Activated naive CD8-positive, alpha-beta T cell treated with anti-CD3 and anti-CD28 coated beads, Interleukin-2, amount 10 ng/mL, durations not matched to agents 7 days and 5 days (primary cell): ENCODE measurements around the gene IARS1. TPM values are rescaled to one million over a fixed set of nuclear protein-coding genes. Genes with fewer than 3 reads are reported as not detected.
A peak's percentile ranks its signal among the peaks of the same experiment; 100 is the strongest.

Experiments
- ATAC-seq: fragments of 150-1000 bp; cut with Tn5 transposase; one replicate; pipeline ENCODE4 v1.10.0; 2021; ENCODE audit warnings: low read depth, moderate library complexity
- POLR2A ChIA-PET: fragments of 350-600 bp; sonication (Branson Sonifier 250); formaldehyde crosslinking; loops from one replicate; lab custom pipeline; 2021; ENCODE audit warnings: antibody characterized with exemption; lab: Charles Lee
- DNase-seq: peaks from one replicate; pipeline ENCODE4 v3.0.0; 2021
- H3K27ac Mint-ChIP-seq: one replicate; pipeline ENCODE4 v1.8.0; 2022; ENCODE audit warnings: mild to moderate bottlenecking, mixed read lengths
- H3K27me3 Mint-ChIP-seq: one replicate; pipeline ENCODE4 v1.8.0; 2022; ENCODE audit warnings: mild to moderate bottlenecking, moderate library complexity, mixed read lengths
- H3K36me3 Mint-ChIP-seq: one replicate; pipeline ENCODE4 v1.8.0; 2021; ENCODE audit warnings: mild to moderate bottlenecking, mixed read lengths
- H3K4me1 Mint-ChIP-seq: one replicate; pipeline ENCODE4 v1.8.0; 2021; ENCODE audit warnings: mixed read lengths
- H3K4me3 Mint-ChIP-seq: one replicate; pipeline ENCODE4 v1.8.0; 2022; ENCODE audit warnings: mild to moderate bottlenecking, moderate library complexity, mixed read lengths
- H3K9me3 Mint-ChIP-seq: one replicate; pipeline ENCODE4 v1.8.0; 2021; ENCODE audit warnings: mixed read lengths
- total RNA-seq, 2 experiments: library from RNA; stranded (reverse); gene quantifications; one replicate each; pipeline ENCODE4 v1.2.3, GENCODE V29; 2021

IARS1 gene
- 100 to 1,000 TPM; 120 to 123 TPM for total RNA-seq

GRCh38 chr9:92293452-92294296 lies at the start of gene IARS1:
TSS of gene IARS1 (minus strand) at chr9:92293697. CDS start at chr9:92289419, 4,278 bp downstream.
- peaks cover 24% of the 10 kb centered on the region for H3K36me3 Mint-ChIP-seq
- H3K4me1 Mint-ChIP-seq: peaks cover 47% of the 10 kb centered on the region
- H3K27ac Mint-ChIP-seq: peak within 1 kb of the TSS; percentile 99
- POLR2A ChIA-PET: no interaction called here
- DNase-seq: peak; percentile 100
- ATAC-seq: peak; percentile 96
- H3K9me3 Mint-ChIP-seq: no peaks in the 10 kb centered on the region
- H3K27me3 Mint-ChIP-seq: no peaks in the 10 kb centered on the region
- H3K4me3 Mint-ChIP-seq: peak within 1 kb of the TSS; percentile 98

- POLR2A ChIA-PET: no interaction called here
- H3K27ac Mint-ChIP-seq: no peak overlapping the region
- no peak for ATAC-seq
- peaks cover 48% of the 10 kb centered on the region for H3K36me3 Mint-ChIP-seq
- no peaks in the 10 kb centered on the region for H3K27me3 Mint-ChIP-seq
- H3K4me3 Mint-ChIP-seq: no peak overlapping the region
- no peaks in the 10 kb centered on the region for H3K9me3 Mint-ChIP-seq
- DNase-seq: no peak
- H3K4me1 Mint-ChIP-seq: no peaks in the 10 kb centered on the region
These were observed 49.5 kb upstream of the IARS1 start for GRCh38 chr9:92342825-92343488.

- Mint-ChIP-seq H3K27me3 (no peaks in the 10 kb centered on the region), H3K4me3 (no peak overlapping the region), H3K27ac (no peak overlapping the region), H3K9me3 (no peaks in the 10 kb centered on the region), H3K36me3 (peaks cover 49% of the 10 kb centered on the region), H3K4me1 (no peaks in the 10 kb centered on the region)
- POLR2A ChIA-PET: no interaction called here
- DNase-seq (no peak), ATAC-seq (no peak)
These were observed 48.1 kb upstream of the IARS1 start for GRCh38 chr9:92341578-92341977.

GRCh38 chr9:92333282-92333634 lies 39.8 kb upstream of the IARS1 start:
- no peak for DNase-seq
- Mint-ChIP-seq H3K36me3 (peaks cover 20% of the 10 kb centered on the region), H3K27ac (no peak overlapping the region), H3K4me3 (no peak overlapping the region), H3K4me1 (peaks cover 3% of the 10 kb centered on the region), H3K27me3 (no peaks in the 10 kb centered on the region), H3K9me3 (no peaks in the 10 kb centered on the region)
- ATAC-seq: no peak
- POLR2A ChIA-PET: interaction anchor here (0.9 kb wide), 1 partner anchor 8 kb away, joined by 5 read pairs; the partner anchor contains the start of gene NOL8

GRCh38 chr9:92332577-92333281 lies 39.2 kb upstream of the IARS1 start:
- no peak for ATAC-seq
- H3K27me3 Mint-ChIP-seq: no peaks in the 10 kb centered on the region

DNA sequence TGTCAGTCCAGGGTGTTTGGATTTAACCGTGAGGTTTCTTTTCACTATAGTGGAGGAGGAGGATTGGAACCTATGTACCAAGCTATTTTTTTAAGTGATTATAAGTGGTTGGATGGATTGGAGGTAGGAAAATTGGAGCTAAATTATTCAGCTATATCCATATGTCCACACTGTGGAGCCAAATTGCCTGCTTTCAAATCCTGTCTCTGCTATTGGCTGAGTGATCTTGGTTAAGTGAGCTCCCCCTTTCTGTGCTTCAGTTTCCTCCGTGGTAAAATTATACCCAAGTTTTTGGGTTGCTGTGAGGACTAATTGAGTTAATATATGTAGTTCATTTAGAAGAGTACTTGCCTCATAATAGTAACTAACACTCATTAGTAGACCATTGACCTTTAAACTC lies 34.7 kb upstream of the IARS1 start:
- ATAC-seq: no peak

More at GRCh38 chr9:92332577-92333281, 39.2 kb upstream of the IARS1 start:
- H3K4me3 Mint-ChIP-seq: no peak overlapping the region
- no peak for DNase-seq
- no peaks in the 10 kb centered on the region for H3K9me3 Mint-ChIP-seq
- H3K27ac Mint-ChIP-seq: no peak overlapping the region
- H3K4me1 Mint-ChIP-seq: peaks cover 7% of the 10 kb centered on the region
- POLR2A ChIA-PET: no interaction called here
- peaks cover 18% of the 10 kb centered on the region for H3K36me3 Mint-ChIP-seq

GRCh38 chr9:92327283-92327850 lies 33.9 kb upstream of the IARS1 start:
- no peak for DNase-seq
- Mint-ChIP-seq H3K4me3 (peak overlapping the region; percentile 99), H3K4me1 (peaks cover 30% of the 10 kb centered on the region), H3K9me3 (no peaks in the 10 kb centered on the region), H3K36me3 (peaks cover 7% of the 10 kb centered on the region), H3K27ac (no peak overlapping the region), H3K27me3 (no peaks in the 10 kb centered on the region)
- POLR2A ChIA-PET: no interaction called here
- no peak for ATAC-seq

More for the DNA sequence above, 34.7 kb upstream of the IARS1 start:
- peaks cover 28% of the 10 kb centered on the region for H3K4me1 Mint-ChIP-seq
- peaks cover 5% of the 10 kb centered on the region for H3K36me3 Mint-ChIP-seq
- POLR2A ChIA-PET: no interaction called here
- H3K4me3 Mint-ChIP-seq: no peak overlapping the region
- no peak overlapping the region for H3K27ac Mint-ChIP-seq
- no peaks in the 10 kb centered on the region for H3K27me3 Mint-ChIP-seq
- no peak for DNase-seq
- no peaks in the 10 kb centered on the region for H3K9me3 Mint-ChIP-seq

GRCh38 chr9:92325991-92326500 lies 32.5 kb upstream of the IARS1 start:
- H3K4me1 Mint-ChIP-seq: peaks cover 30% of the 10 kb centered on the region
- peak overlapping the region; percentile 99 for H3K4me3 Mint-ChIP-seq
- DNase-seq: no peak
- H3K9me3 Mint-ChIP-seq: no peaks in the 10 kb centered on the region
- H3K27me3 Mint-ChIP-seq: no peaks in the 10 kb centered on the region
- ATAC-seq: no peak
- POLR2A ChIA-PET: interaction anchor here (0.6 to 2.5 kb wide), 8 partner anchors 9 to 773 kb away, joined by 3 to 17 read pairs (median 4); partner anchors contain the start of gene IPPK
- H3K36me3 Mint-ChIP-seq: peaks cover 4% of the 10 kb centered on the region
- peak overlapping the region; percentile 98 for H3K27ac Mint-ChIP-seq

GRCh38 chr9:92325269-92325990 lies 31.9 kb upstream of the IARS1 start, which contains the start of the genes CENPP and NOL8:
TSS of gene CENPP (plus strand) at chr9:92325953.
TSS of gene NOL8 (minus strand) at chr9:92325350. CDS start at chr9:92324161, 1,189 bp downstream.
- Mint-ChIP-seq H3K9me3 (no peaks in the 10 kb centered on the region), H3K27me3 (no peaks in the 10 kb centered on the region), H3K36me3 (peaks cover 4% of the 10 kb centered on the region), H3K4me3 (peak within 1 kb of the TSS; percentile 99), H3K27ac (peak within 1 kb of the TSS; percentile 98), H3K4me1 (peaks cover 30% of the 10 kb centered on the region)
- ATAC-seq (peak; percentile 95), DNase-seq (peak; percentile 85)
- POLR2A ChIA-PET: interaction anchor here (0.6 to 2.5 kb wide), 9 partner anchors 8 to 774 kb away, joined by 3 to 17 read pairs (median 4); partner anchors contain the start of gene IPPK

DNA sequence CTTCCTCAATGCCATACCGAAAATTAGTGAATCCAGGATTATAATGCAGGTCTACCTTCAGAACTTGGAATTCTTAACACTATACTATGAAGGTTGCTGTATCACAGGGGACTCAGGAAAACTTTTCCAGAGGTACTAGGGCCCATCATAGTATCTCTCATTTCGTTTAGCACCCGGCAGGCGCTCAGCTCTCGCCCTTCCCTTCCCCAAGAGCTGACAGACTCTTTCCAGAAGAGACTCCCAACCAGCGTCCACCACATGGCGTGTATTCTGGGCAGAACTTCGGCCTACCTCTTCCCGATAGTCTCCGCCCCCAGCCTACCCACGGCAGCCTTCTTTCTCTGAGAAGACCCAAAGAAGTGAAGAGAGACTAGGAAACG lies 31.4 kb upstream of the IARS1 start:
- Mint-ChIP-seq H3K27me3 (no peaks in the 10 kb centered on the region), H3K36me3 (peaks cover 7% of the 10 kb centered on the region), H3K4me3 (peak overlapping the region; percentile 99), H3K27ac (peak overlapping the region; percentile 98), H3K4me1 (peaks cover 30% of the 10 kb centered on the region), H3K9me3 (no peaks in the 10 kb centered on the region)
- POLR2A ChIA-PET: interaction anchor here (1.0 to 2.5 kb wide), 4 partner anchors 9 to 345 kb away, joined by 4 to 17 read pairs (median 6); partner anchors contain the start of gene IPPK
- DNase-seq: no peak
- peak; percentile 8 for ATAC-seq

- Mint-ChIP-seq H3K36me3 (peaks cover 11% of the 10 kb centered on the region), H3K27ac (peak overlapping the region; percentile 98), H3K4me3 (peak overlapping the region; percentile 99), H3K27me3 (no peaks in the 10 kb centered on the region), H3K4me1 (peaks cover 30% of the 10 kb centered on the region), H3K9me3 (no peaks in the 10 kb centered on the region)
- ATAC-seq: no peak
- DNase-seq: no peak
- POLR2A ChIA-PET: interaction anchor here (1.0 to 2.5 kb wide), 2 partner anchors 9 to 346 kb away, joined by 5 to 17 read pairs; partner anchors contain the start of gene IPPK
These were observed 30.9 kb upstream of the IARS1 start for GRCh38 chr9:92324431-92324830.

GRCh38 chr9:92315456-92315855 lies 22.0 kb upstream of the IARS1 start:
- peaks cover 52% of the 10 kb centered on the region for H3K36me3 Mint-ChIP-seq
- no peak overlapping the region for H3K4me3 Mint-ChIP-seq
- no peak overlapping the region for H3K27ac Mint-ChIP-seq
- POLR2A ChIA-PET: no interaction called here
- H3K27me3 Mint-ChIP-seq: no peaks in the 10 kb centered on the region
- H3K4me1 Mint-ChIP-seq: peaks cover 15% of the 10 kb centered on the region
- DNase-seq (no peak), ATAC-seq (no peak)
- no peaks in the 10 kb centered on the region for H3K9me3 Mint-ChIP-seq
